Measurements from ENCODE around the gene CNR1. TPM values are rescaled to one million over a fixed set of nuclear protein-coding genes. Genes with fewer than 3 reads are reported as not detected.
"Not testable (repeated sequence)": the region's sequence is repeated elsewhere in the genome, so short reads cannot be mapped to it uniquely, and the experiment has no call there.

The CNR1 gene
- not detected for total RNA-seq

GRCh38 chr6:88165844-88166492, at the start of gene CNR1:
Gene CNR1, minus strand, starts transcription at chr6:88166347. Its CDS starts 21,073 bp downstream, at chr6:88145274.
- peaks cover 55% of the 10 kb centered on the region for H3K27me3 Mint-ChIP-seq (ENCODE audit: low read depth)
- H3K27ac Mint-ChIP-seq, result no peak within 1 kb of the TSS
- no peak for DNase-seq
- H3K4me1 Mint-ChIP-seq (ENCODE audit: low read depth), result peaks cover 12% of the 10 kb centered on the region
- CTCF ChIA-PET, result no interaction called here
- intact Hi-C loops (cut with micrococcal nuclease), result loop anchor here (5.0 kb wide), 4 partner anchors 234 to 774 kb away; no protein-coding TSS in a partner anchor
- H3K4me3 Mint-ChIP-seq, result peak within 1 kb of the TSS; percentile 74
- no peaks in the 10 kb centered on the region for H3K36me3 Mint-ChIP-seq (ENCODE audit: low read depth)
- H3K9me3 Mint-ChIP-seq, result no peaks in the 10 kb centered on the region

DNA sequence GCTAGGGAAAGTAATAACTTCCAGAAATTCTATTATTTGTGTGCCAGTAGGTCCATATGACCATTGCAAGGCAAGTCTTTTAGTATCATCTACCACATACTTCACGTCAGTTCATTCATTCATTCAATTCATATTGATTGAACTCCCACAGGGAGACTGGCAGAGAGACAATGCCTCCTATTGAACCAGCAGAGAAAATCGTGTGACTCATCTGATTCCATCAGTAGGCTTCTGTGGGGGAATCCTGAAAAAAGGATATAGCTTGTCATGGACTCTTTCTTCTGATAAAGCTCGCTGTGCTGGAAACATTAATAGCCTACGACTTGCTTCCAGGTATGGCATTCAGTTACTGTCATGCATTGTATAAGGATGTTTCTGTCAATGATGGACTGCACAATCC, 45.3 kb upstream of the CNR1 start:
- no peaks in the 10 kb centered on the region for H3K4me1 Mint-ChIP-seq (ENCODE audit: low read depth)
- no peak overlapping the region for H3K4me3 Mint-ChIP-seq
- H3K27me3 Mint-ChIP-seq (ENCODE audit: low read depth), result peaks cover 4% of the 10 kb centered on the region
- no peaks in the 10 kb centered on the region for H3K9me3 Mint-ChIP-seq
- intact Hi-C loops (cut with micrococcal nuclease), result no loop called here
- no peak for DNase-seq
- CTCF ChIA-PET, result no interaction called here
- no peaks in the 10 kb centered on the region for H3K36me3 Mint-ChIP-seq (ENCODE audit: low read depth)
- H3K27ac Mint-ChIP-seq, result no peak overlapping the region

- Mint-ChIP-seq H3K27ac (no peak overlapping the region), H3K9me3 (peaks cover 3% of the 10 kb centered on the region), H3K36me3 (ENCODE audit: low read depth) (no peaks in the 10 kb centered on the region), H3K4me1 (ENCODE audit: low read depth) (no peaks in the 10 kb centered on the region), H3K4me3 (no peak overlapping the region), H3K27me3 (ENCODE audit: low read depth) (peaks cover 2% of the 10 kb centered on the region)
- CTCF ChIA-PET, result no interaction called here
- no peak for DNase-seq
- intact Hi-C loops (cut with micrococcal nuclease), result no loop called here
These were observed 43.2 kb upstream of the CNR1 start for GRCh38 chr6:88209301-88209700.

GRCh38 chr6:88208726-88209125, 42.6 kb upstream of the CNR1 start:
- CTCF ChIA-PET, result no interaction called here
- Mint-ChIP-seq H3K27me3 (ENCODE audit: low read depth) (peaks cover 2% of the 10 kb centered on the region), H3K9me3 (peaks cover 3% of the 10 kb centered on the region), H3K4me1 (ENCODE audit: low read depth) (no peaks in the 10 kb centered on the region), H3K27ac (no peak overlapping the region), H3K36me3 (ENCODE audit: low read depth) (no peaks in the 10 kb centered on the region), H3K4me3 (no peak overlapping the region)
- intact Hi-C loops (cut with micrococcal nuclease), result no loop called here
- DNase-seq, result no peak

DNA sequence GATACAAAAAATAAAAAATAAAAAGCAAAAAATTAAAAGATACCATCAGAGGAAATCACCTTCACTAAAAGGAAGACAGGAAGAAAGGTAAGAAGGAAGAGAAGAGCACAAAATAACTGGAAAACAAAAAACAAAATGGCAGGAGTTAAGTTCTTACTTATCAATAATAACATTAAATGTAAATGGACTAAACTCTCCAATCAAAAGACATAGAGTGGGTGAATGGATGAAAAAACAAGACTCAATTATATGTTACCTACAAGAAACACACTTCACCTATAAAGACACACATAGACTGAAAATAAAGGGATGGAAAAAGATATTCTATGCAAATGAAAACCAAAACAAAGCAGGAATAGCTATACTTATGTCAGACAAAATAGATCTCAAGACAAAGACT, 35.6 kb upstream of the CNR1 start:
- H3K9me3 Mint-ChIP-seq, result peaks cover 12% of the 10 kb centered on the region
- H3K27me3 Mint-ChIP-seq (ENCODE audit: low read depth); H3K4me1 Mint-ChIP-seq (ENCODE audit: low read depth); H3K36me3 Mint-ChIP-seq (ENCODE audit: low read depth); H3K4me3 Mint-ChIP-seq; H3K27ac Mint-ChIP-seq; DNase-seq; intact Hi-C loops (cut with micrococcal nuclease); CTCF ChIA-PET: not testable (repeated sequence)

DNA sequence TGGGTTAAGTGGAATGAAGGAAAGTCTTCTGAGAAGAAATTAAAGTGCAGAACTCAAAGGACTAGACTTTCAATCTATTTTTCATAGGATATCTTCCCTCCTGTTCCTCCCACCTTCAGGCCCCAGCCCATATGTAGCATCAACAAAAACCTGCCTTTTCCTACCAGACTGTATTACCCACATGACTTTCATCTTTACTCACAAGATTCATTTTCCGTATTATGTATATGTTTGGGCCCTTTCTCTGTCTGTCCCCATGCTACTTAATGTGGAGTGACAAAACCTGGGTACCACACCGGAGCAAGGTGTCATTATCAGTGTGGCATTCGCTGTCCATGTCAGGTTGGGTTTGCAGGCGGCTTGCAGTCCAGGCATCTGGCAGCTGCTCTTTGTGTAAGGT, 18.8 kb upstream of the CNR1 start:
- CTCF ChIA-PET, result no interaction called here
- H3K4me1 Mint-ChIP-seq (ENCODE audit: low read depth), result no peaks in the 10 kb centered on the region
- peaks cover 9% of the 10 kb centered on the region for H3K27me3 Mint-ChIP-seq (ENCODE audit: low read depth)
- peaks cover 5% of the 10 kb centered on the region for H3K9me3 Mint-ChIP-seq
- intact Hi-C loops (cut with micrococcal nuclease), result no loop called here
- H3K36me3 Mint-ChIP-seq (ENCODE audit: low read depth), result no peaks in the 10 kb centered on the region
- no peak overlapping the region for H3K27ac Mint-ChIP-seq
- DNase-seq, result no peak
- H3K4me3 Mint-ChIP-seq, result no peak overlapping the region

- no peak for DNase-seq
- intact Hi-C loops (cut with micrococcal nuclease), result no loop called here
These were observed 17.3 kb upstream of the CNR1 start for GRCh38 chr6:88183471-88183870.

GRCh38 chr6:88179692-88180091, 13.5 kb upstream of the CNR1 start:
- H3K27me3 Mint-ChIP-seq (ENCODE audit: low read depth), result peaks cover 21% of the 10 kb centered on the region
- no peaks in the 10 kb centered on the region for H3K9me3 Mint-ChIP-seq
- H3K36me3 Mint-ChIP-seq (ENCODE audit: low read depth), result no peaks in the 10 kb centered on the region
- CTCF ChIA-PET, result no interaction called here
- intact Hi-C loops (cut with micrococcal nuclease), result no loop called here
- H3K27ac Mint-ChIP-seq, result no peak overlapping the region
- H3K4me1 Mint-ChIP-seq (ENCODE audit: low read depth), result no peaks in the 10 kb centered on the region
- DNase-seq, result no peak
- no peak overlapping the region for H3K4me3 Mint-ChIP-seq

More at GRCh38 chr6:88183471-88183870, 17.3 kb upstream of the CNR1 start:
- peaks cover 13% of the 10 kb centered on the region for H3K27me3 Mint-ChIP-seq (ENCODE audit: low read depth)
- no peaks in the 10 kb centered on the region for H3K36me3 Mint-ChIP-seq (ENCODE audit: low read depth)
- no peak overlapping the region for H3K4me3 Mint-ChIP-seq
- CTCF ChIA-PET, result no interaction called here
- H3K9me3 Mint-ChIP-seq, result no peaks in the 10 kb centered on the region
- H3K27ac Mint-ChIP-seq, result no peak overlapping the region
- no peaks in the 10 kb centered on the region for H3K4me1 Mint-ChIP-seq (ENCODE audit: low read depth)

DNA sequence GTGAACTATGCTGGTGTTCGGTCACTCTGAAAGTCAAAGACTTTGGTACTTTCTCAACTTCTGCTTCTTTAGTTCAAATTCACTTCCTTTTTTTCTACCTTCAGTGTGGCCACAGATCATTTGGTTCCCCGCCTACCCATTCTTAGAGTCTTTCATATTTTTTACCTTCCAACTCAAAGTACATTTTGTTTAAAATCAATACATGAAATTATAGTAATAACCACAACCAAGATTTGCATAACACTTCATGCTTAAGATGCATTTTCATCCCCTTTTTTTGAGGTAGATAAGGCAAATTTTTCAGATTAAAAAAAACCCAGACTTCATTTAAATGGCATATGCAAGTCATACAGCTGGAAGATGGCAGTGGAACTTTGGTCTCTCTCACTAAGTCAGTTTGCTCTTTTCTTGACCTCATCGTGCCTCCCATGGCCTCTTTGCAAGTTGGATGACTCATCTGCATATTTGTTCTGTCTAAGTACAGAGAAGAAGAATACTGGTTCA, 11.9 kb upstream of the CNR1 start:
- Mint-ChIP-seq H3K27me3 (ENCODE audit: low read depth) (peaks cover 28% of the 10 kb centered on the region), H3K36me3 (ENCODE audit: low read depth) (no peaks in the 10 kb centered on the region), H3K27ac (no peak overlapping the region), H3K4me1 (ENCODE audit: low read depth) (no peaks in the 10 kb centered on the region), H3K9me3 (no peaks in the 10 kb centered on the region), H3K4me3 (no peak overlapping the region)
- intact Hi-C loops (cut with micrococcal nuclease), result no loop called here
- CTCF ChIA-PET, result no interaction called here
- DNase-seq, result no peak

- Mint-ChIP-seq H3K27me3 (ENCODE audit: low read depth) (peaks cover 36% of the 10 kb centered on the region), H3K9me3 (no peaks in the 10 kb centered on the region), H3K4me3 (no peak overlapping the region), H3K4me1 (ENCODE audit: low read depth) (no peaks in the 10 kb centered on the region), H3K27ac (no peak overlapping the region), H3K36me3 (ENCODE audit: low read depth) (no peaks in the 10 kb centered on the region)
- DNase-seq, result no peak
- CTCF ChIA-PET, result no interaction called here
- intact Hi-C loops (cut with micrococcal nuclease), result no loop called here
These were observed 8.8 kb upstream of the CNR1 start for GRCh38 chr6:88174906-88175305.

DNA sequence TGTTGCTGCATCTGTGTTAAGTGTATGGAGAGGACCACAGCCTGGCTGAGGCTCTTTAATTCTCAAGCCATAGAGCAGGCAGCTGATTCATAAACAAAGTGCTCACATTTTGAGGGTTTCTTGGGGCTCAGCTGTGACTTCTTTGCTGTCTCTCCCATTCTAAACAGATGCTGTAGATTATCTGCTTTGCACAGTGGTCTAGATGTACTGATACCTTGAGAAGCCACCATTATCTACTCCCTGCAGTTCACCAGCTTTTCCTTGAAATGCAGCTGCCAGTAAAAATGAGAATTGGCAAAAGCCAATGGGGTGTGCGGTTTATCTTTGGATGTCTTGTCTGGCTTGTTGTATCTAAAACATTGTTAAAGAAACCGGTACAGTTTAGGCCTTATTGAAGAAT, 5.2 kb upstream of the CNR1 start:
- H3K4me1 Mint-ChIP-seq (ENCODE audit: low read depth), result peaks cover 7% of the 10 kb centered on the region

DNA sequence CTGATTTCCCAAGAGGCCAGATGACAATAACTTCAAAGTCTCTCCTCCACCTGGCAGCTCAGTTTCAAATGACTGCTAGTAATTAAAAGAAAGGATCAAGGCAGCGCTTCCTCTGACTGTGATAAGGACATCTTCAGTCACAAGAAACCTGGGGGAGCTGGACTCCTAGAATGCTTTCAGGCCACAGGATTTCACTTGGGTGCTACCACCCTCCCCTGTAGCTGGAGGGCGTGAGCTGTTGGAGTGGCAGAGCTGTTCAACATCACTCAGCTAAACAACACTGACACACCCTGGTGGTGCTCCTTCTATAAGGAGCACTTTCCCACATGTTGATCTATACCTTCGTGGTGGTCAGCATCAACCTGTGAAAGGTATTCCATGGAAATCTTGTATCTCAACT, 2.2 kb upstream of the CNR1 start:
- H3K4me3 Mint-ChIP-seq, result no peak overlapping the region
- no peaks in the 10 kb centered on the region for H3K36me3 Mint-ChIP-seq (ENCODE audit: low read depth)
- intact Hi-C loops (cut with micrococcal nuclease), result loop anchor here (5.0 kb wide), 4 partner anchors 236 to 776 kb away; no protein-coding TSS in a partner anchor
- CTCF ChIA-PET, result interaction anchor here (0.5 to 0.9 kb wide), 2 partner anchors 541 to 613 kb away, joined by 4 to 6 read pairs; no protein-coding TSS in a partner anchor
- no peaks in the 10 kb centered on the region for H3K9me3 Mint-ChIP-seq
- peaks cover 12% of the 10 kb centered on the region for H3K4me1 Mint-ChIP-seq (ENCODE audit: low read depth)
- H3K27ac Mint-ChIP-seq, result no peak overlapping the region
- DNase-seq, result no peak
- peaks cover 59% of the 10 kb centered on the region for H3K27me3 Mint-ChIP-seq (ENCODE audit: low read depth)

More for the DNA sequence above, 5.2 kb upstream of the CNR1 start:
- H3K4me3 Mint-ChIP-seq, result no peak overlapping the region
- H3K27me3 Mint-ChIP-seq (ENCODE audit: low read depth), result peaks cover 51% of the 10 kb centered on the region
- H3K36me3 Mint-ChIP-seq (ENCODE audit: low read depth), result no peaks in the 10 kb centered on the region
- CTCF ChIA-PET, result interaction anchor here (0.9 to 1.5 kb wide), 2 partner anchors 8 to 242 kb away, joined by 3 to 4 read pairs; no protein-coding TSS in a partner anchor
- no peak for DNase-seq
- H3K9me3 Mint-ChIP-seq, result no peaks in the 10 kb centered on the region
- intact Hi-C loops (cut with micrococcal nuclease), result no loop called here
- H3K27ac Mint-ChIP-seq, result no peak overlapping the region

GRCh38 chr6:88167352-88167937, 1.3 kb upstream of the CNR1 start:
- H3K9me3 Mint-ChIP-seq, result no peaks in the 10 kb centered on the region
- peak overlapping the region; percentile 53 for H3K4me3 Mint-ChIP-seq
- no peaks in the 10 kb centered on the region for H3K36me3 Mint-ChIP-seq (ENCODE audit: low read depth)
- peaks cover 12% of the 10 kb centered on the region for H3K4me1 Mint-ChIP-seq (ENCODE audit: low read depth)
- DNase-seq, result peak; percentile 12
- intact Hi-C loops (cut with micrococcal nuclease), result loop anchor here (5.0 kb wide), 4 partner anchors 235 to 775 kb away; no protein-coding TSS in a partner anchor
- H3K27ac Mint-ChIP-seq, result no peak overlapping the region
- CTCF ChIA-PET, result no interaction called here
- peaks cover 55% of the 10 kb centered on the region for H3K27me3 Mint-ChIP-seq (ENCODE audit: low read depth)

Data from activated naive CD4-positive, alpha-beta T cell treated with anti-CD3 and anti-CD28 coated beads for 36 hours (primary cell).